ENCODE data around the gene TINCR.

The TINCR gene

GRCh38 chr19:5590151-5590864, 22.6 kb upstream of the TINCR start:
- no peak for DNase-seq (ENCODE audit: extremely low read depth in 1 of 2, low read depth in 1 of 2)

GRCh38 chr19:5588906-5589676, 21.3 kb upstream of the TINCR start:
- DNase-seq (ENCODE audit: extremely low read depth in 1 of 2, low read depth in 1 of 2), result no peak

GRCh38 chr19:5588441-5588840, 20.7 kb upstream of the TINCR start:
- no peak for DNase-seq (ENCODE audit: extremely low read depth in 1 of 2, low read depth in 1 of 2)

GRCh38 chr19:5587661-5588060, 19.9 kb upstream of the TINCR start:
- no peak for DNase-seq (ENCODE audit: extremely low read depth in 1 of 2, low read depth in 1 of 2)

- DNase-seq (ENCODE audit: extremely low read depth in 1 of 2, low read depth in 1 of 2), result no peak
Observed at GRCh38 chr19:5587071-5587455, 19.3 kb upstream of the TINCR start.

- DNase-seq (ENCODE audit: extremely low read depth in 1 of 2, low read depth in 1 of 2), result no peak
Observed at GRCh38 chr19:5586300-5587070, 18.7 kb upstream of the TINCR start.

GRCh38 chr19:5585461-5586299, 17.9 kb upstream of the TINCR start:
- DNase-seq (ENCODE audit: extremely low read depth in 1 of 2, low read depth in 1 of 2), result peak; percentile 14 to 23

GRCh38 chr19:5580161-5580571, 12.4 kb upstream of the TINCR start:
- no peak for DNase-seq (ENCODE audit: extremely low read depth in 1 of 2, low read depth in 1 of 2)

GRCh38 chr19:5579697-5580096, 11.9 kb upstream of the TINCR start:
- DNase-seq (ENCODE audit: extremely low read depth in 1 of 2, low read depth in 1 of 2), result no peak

- no peak for DNase-seq (ENCODE audit: extremely low read depth in 1 of 2, low read depth in 1 of 2)
Observed at GRCh38 chr19:5579286-5579685, 11.5 kb upstream of the TINCR start.

GRCh38 chr19:5578097-5578846, 10.5 kb upstream of the TINCR start:
- peak; percentile 30 to 43 for DNase-seq (ENCODE audit: extremely low read depth in 1 of 2, low read depth in 1 of 2)

- DNase-seq (ENCODE audit: extremely low read depth in 1 of 2, low read depth in 1 of 2), result no peak
Observed at GRCh38 chr19:5575590-5575989, 7.8 kb upstream of the TINCR start.

- no peak for DNase-seq (ENCODE audit: extremely low read depth in 1 of 2, low read depth in 1 of 2)
Observed at GRCh38 chr19:5572556-5573286, 5.0 kb upstream of the TINCR start.

GRCh38 chr19:5571777-5572176, 4.0 kb upstream of the TINCR start:
- DNase-seq (ENCODE audit: extremely low read depth in 1 of 2, low read depth in 1 of 2), result no peak

- DNase-seq (ENCODE audit: extremely low read depth in 1 of 2, low read depth in 1 of 2), result no peak
Observed at GRCh38 chr19:5567970-5568407, 236 bp upstream of the TINCR start.

GRCh38 chr19:5564930-5565329, 2.8 kb downstream of the TINCR start:
- DNase-seq (ENCODE audit: extremely low read depth in 1 of 2, low read depth in 1 of 2), result no peak

GRCh38 chr19:5563935-5564612, 3.7 kb downstream of the TINCR start:
- DNase-seq (ENCODE audit: extremely low read depth in 1 of 2, low read depth in 1 of 2), result no peak

GRCh38 chr19:5563008-5563431, 4.7 kb downstream of the TINCR start:
- DNase-seq (ENCODE audit: extremely low read depth in 1 of 2, low read depth in 1 of 2), result no peak

- no peak for DNase-seq (ENCODE audit: extremely low read depth in 1 of 2, low read depth in 1 of 2)
Observed at GRCh38 chr19:5562280-5562679, 5.5 kb downstream of the TINCR start.

All from stimulated activated CD8-positive, alpha-beta memory T cell treated with anti-CD3 and anti-CD28 coated beads, Interleukin-7, amount 100 ng/mL, for 48 hours (primary cell).